DOHH2 (cell line): Measurements from ENCODE around the gene SLC25A33.
"Not testable (repeated sequence)": the region's sequence is repeated elsewhere in the genome, so short reads cannot be mapped to it uniquely, and the experiment has no call there.

Source experiments
- H3F3A ChIP-seq: fragments of 200-600 bp; sonication (generic), shearing (Covaris generic); 2 replicates; pipeline ENCODE4 v1.6.0; 2016; ENCODE audit warnings: antibody characterized with exemption, mild to moderate bottlenecking; ENCODE audit not compliant: control insufficient read depth, insufficient read depth
- H3K27ac ChIP-seq: fragments of 200-600 bp; sonication (generic); 2 replicates; pipeline ENCODE4 v1.5.1; 2014; ENCODE audit warnings: low read depth, mild to moderate bottlenecking, low read length, moderate library complexity
- H3K27me3 ChIP-seq: fragments of 200-600 bp; sonication (generic); 2 replicates; pipeline ENCODE4 v1.6.1; 2014; ENCODE audit warnings: mild to moderate bottlenecking, low read length, mixed read lengths; ENCODE audit not compliant: control insufficient read depth
- H3K36me3 ChIP-seq: fragments of 200-600 bp; sonication (generic); 2 replicates; pipeline ENCODE4 v1.6.1; 2014; ENCODE audit warnings: mild to moderate bottlenecking, low read length, moderate library complexity, mixed read lengths; ENCODE audit not compliant: control insufficient read depth
- H3K4me1 ChIP-seq: fragments of 200-600 bp; sonication (generic); 2 replicates; pipeline ENCODE4 v1.6.1; 2014; ENCODE audit warnings: mild to moderate bottlenecking, low read length, mixed read lengths; ENCODE audit not compliant: control insufficient read depth
- H3K4me2 ChIP-seq: fragments of 200-600 bp; sonication (generic); 2 replicates; pipeline ENCODE4 v1.6.0; 2014; ENCODE audit warnings: mild to moderate bottlenecking, low read length, moderate library complexity
- H3K4me3 ChIP-seq: fragments of 200-600 bp; sonication (generic); 2 replicates; pipeline ENCODE4 v1.5.1; 2014; ENCODE audit warnings: mild to moderate bottlenecking, low read length, mixed read lengths
- H3K79me2 ChIP-seq: fragments of 200-600 bp; sonication (generic); 2 replicates; pipeline ENCODE4 v1.6.1; 2014; ENCODE audit warnings: mild to moderate bottlenecking, low read length, mixed read lengths; ENCODE audit not compliant: control insufficient read depth
- H3K9me2 ChIP-seq: fragments of 200-600 bp; sonication (generic); replicated peaks from 2 replicates; pipeline ENCODE4 v1.6.1; 2014; ENCODE audit warnings: mild to moderate bottlenecking, low read length, mixed read lengths; ENCODE audit not compliant: control insufficient read depth
- H3K9me3 ChIP-seq: fragments of 200-600 bp; sonication (generic); 2 replicates; pipeline ENCODE4 v1.6.1; 2014; ENCODE audit warnings: antibody characterized with exemption, low read length, mixed read lengths; ENCODE audit not compliant: control insufficient read depth, insufficient read depth
- H4K20me1 ChIP-seq: fragments of 200-600 bp; sonication (generic); 2 replicates; pipeline ENCODE4 v1.6.0; 2014; ENCODE audit warnings: low read depth, mild to moderate bottlenecking, antibody characterized with exemption, low read length, moderate library complexity; ENCODE audit not compliant: control insufficient read depth, insufficient read depth
- CTCF ChIP-seq: fragments of 200-600 bp; sonication (generic); IDR thresholded peaks from one replicate; pipeline ENCODE4 v1.5.1; 2014; ENCODE audit warnings: antibody characterized with exemption, mild to moderate bottlenecking, low read depth, low read length; ENCODE audit not compliant: poor library complexity, severe bottlenecking
- EZH2phosphoT487 ChIP-seq: fragments of 200-600 bp; sonication (generic); IDR thresholded peaks from 2 replicates; pipeline ENCODE4 v1.6.1; 2017; ENCODE audit warnings: borderline replicate concordance, mild to moderate bottlenecking, antibody characterized with exemption, low read length, moderate library complexity, mixed read lengths

SLC25A33 gene

GRCh38 chr1:9510130-9510529 lies 29.1 kb upstream of the SLC25A33 start:
- H3K9me2 ChIP-seq = no peaks in the 10 kb centered on the region
- H3K27ac ChIP-seq = no peak overlapping the region
- no peak overlapping the region for H3K4me3 ChIP-seq
- no peaks in the 10 kb centered on the region for H4K20me1 ChIP-seq
- no peaks in the 10 kb centered on the region for H3K9me3 ChIP-seq
- H3K4me1 ChIP-seq = no peaks in the 10 kb centered on the region
- H3K79me2 ChIP-seq = no peaks in the 10 kb centered on the region
- H3K36me3 ChIP-seq = no peaks in the 10 kb centered on the region
- no peak overlapping the region for H3K4me2 ChIP-seq
- H3F3A ChIP-seq = no peaks in the 10 kb centered on the region
- no peaks in the 10 kb centered on the region; the same call in 1 of the 2 replicates for H3K27me3 ChIP-seq
- TF ChIP-seq CTCF (no peak), EZH2phosphoT487 (no peak)

DNA sequence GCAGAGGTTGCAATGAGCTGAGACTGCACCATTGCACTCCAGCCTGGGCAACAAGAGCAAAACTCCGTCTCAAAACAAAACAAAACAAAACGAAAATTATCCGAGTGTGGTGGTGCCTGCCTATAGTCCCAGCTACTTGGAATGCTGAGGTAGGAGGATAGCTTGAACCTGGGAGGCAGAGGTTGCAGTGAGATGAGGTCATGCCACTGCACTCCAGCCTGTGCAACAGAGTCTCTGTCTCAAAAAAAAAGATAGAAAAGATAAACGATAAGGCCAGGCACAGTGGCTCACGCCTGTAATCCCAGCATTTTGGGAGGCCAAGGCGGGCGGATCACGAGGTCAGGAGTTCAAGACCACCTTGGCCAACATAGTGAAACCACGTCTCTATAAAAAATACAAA lies 23.7 kb upstream of the SLC25A33 start:
- H3K27ac ChIP-seq, H3K79me2 ChIP-seq, H3K4me2 ChIP-seq, H3K4me3 ChIP-seq, H3F3A ChIP-seq, H3K36me3 ChIP-seq, H3K4me1 ChIP-seq, H3K9me3 ChIP-seq, H3K27me3 ChIP-seq, H4K20me1 ChIP-seq, H3K9me2 ChIP-seq: not testable (repeated sequence)

DNA sequence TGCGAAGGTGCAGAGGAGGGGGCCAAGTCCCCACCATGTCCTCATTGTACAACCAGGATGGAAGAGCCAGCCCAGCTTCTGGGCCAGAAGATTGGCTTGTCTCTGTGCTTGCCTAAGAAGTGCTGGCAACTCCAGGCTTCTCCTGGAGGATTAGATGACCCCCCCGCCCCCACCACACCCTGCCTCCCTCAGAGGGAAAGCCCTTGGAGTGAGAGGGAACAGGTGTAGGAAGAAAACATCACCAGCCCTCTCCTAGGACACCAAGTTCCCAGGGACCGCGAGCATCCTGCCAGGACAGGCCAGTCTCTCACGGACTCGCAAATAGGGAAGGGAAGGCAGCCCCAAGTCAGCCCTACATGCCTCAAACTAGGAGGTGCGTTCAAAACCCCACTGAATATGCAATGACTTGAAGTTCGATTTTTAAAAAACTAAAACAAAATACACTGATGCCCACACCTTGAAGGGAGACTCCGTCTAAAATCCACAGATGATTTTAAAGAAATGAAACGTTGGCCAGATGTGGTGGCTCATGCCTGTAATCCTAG lies 20.7 kb upstream of the SLC25A33 start:
- Histone ChIP-seq H3K4me1 (no peaks in the 10 kb centered on the region; the same call in 1 of the 2 replicates), H3K4me2 (no peak overlapping the region), H3K4me3 (no peak overlapping the region), H3K9me3 (no peaks in the 10 kb centered on the region), H3K9me2 (no peaks in the 10 kb centered on the region), H3K79me2 (no peaks in the 10 kb centered on the region), H3K36me3 (no peaks in the 10 kb centered on the region), H4K20me1 (no peaks in the 10 kb centered on the region), H3K27ac (no peak overlapping the region), H3F3A (no peaks in the 10 kb centered on the region), H3K27me3 (no peaks in the 10 kb centered on the region; the same call in 1 of the 2 replicates)
- no peak for TF ChIP-seq CTCF
- TF ChIP-seq EZH2phosphoT487 = no peak

DNA sequence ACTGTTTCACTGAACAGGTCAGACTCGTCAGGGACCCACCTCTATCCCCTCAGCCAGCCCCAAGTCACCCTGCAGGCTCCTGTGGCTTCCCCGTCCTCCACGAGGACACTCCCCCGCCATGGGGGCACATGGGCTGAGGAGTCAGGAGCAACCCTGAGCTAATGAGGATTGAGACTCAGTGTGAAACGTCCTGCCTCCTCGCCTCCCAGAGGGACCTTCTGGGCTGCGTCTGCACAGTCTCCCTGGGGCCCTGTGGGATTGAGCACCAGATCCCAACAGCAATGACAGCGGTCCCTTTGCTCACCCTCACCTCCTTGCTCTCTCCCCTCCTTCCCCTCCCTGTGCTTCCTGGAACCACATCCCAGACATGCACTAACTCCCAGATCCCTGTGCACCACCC lies 18.9 kb upstream of the SLC25A33 start:
- TF ChIP-seq CTCF = no peak
- TF ChIP-seq EZH2phosphoT487 = no peak
- H3K9me2 ChIP-seq = no peaks in the 10 kb centered on the region
- H3K79me2 ChIP-seq = no peaks in the 10 kb centered on the region

More for the DNA sequence above, 18.9 kb upstream of the SLC25A33 start:
- no peaks in the 10 kb centered on the region for H3K27me3 ChIP-seq
- no peaks in the 10 kb centered on the region for H4K20me1 ChIP-seq
- no peaks in the 10 kb centered on the region for H3K36me3 ChIP-seq
- H3K4me3 ChIP-seq = no peak overlapping the region
- no peaks in the 10 kb centered on the region; the same call in 1 of the 2 replicates for H3K4me1 ChIP-seq
- no peaks in the 10 kb centered on the region for H3F3A ChIP-seq
- H3K9me3 ChIP-seq = no peaks in the 10 kb centered on the region
- no peak overlapping the region for H3K4me2 ChIP-seq
- no peak overlapping the region for H3K27ac ChIP-seq
